PC-9 (cell line): Measurements from ENCODE around the gene ADAM8. TPM values are rescaled to one million over a fixed set of nuclear protein-coding genes. Genes with fewer than 3 reads are reported as not detected.

Source experiments
- BruUV-seq: library from RNA; stranded (reverse); fragments of 400-500 nt; replicated peaks from 2 replicates; lab custom pipeline; 2021; lab: Mats Ljungman, UMichigan
- CTCF ChIA-PET: fragments of 300-600 bp; sonication (Branson Sonifier 250); formaldehyde crosslinking; loops from one replicate; lab custom pipeline; 2022; ENCODE audit warnings: antibody characterized with exemption; lab: Charles Lee
- POLR2A ChIA-PET: fragments of 300-600 bp; sonication (Branson Sonifier 250); formaldehyde crosslinking; loops from one replicate; lab custom pipeline; 2022; ENCODE audit warnings: antibody characterized with exemption; ENCODE audit not compliant: unreplicated experiment; lab: Charles Lee
- DNase-seq, 2 experiments: peaks; one replicate each; pipeline versions ENCODE4 v3.0.0 to v3.0.0-alpha.2; 2015 to 2022; ENCODE audit warnings: mixed read lengths in 1 of 2
- H2AFZ ChIP-seq: fragments of 200-600 bp; sonication (generic); 2 replicates; pipeline ENCODE4 v1.8.1; 2017; ENCODE audit warnings: antibody characterized with exemption
- H3F3A ChIP-seq: fragments of 200-600 bp; sonication (generic); 2 replicates; pipeline ENCODE4 v1.8.1; 2017; ENCODE audit warnings: antibody characterized with exemption, mild to moderate bottlenecking, low read depth; ENCODE audit not compliant: insufficient read depth
- H3K27ac ChIP-seq: fragments of 200-600 bp; sonication (generic); 2 replicates; pipeline ENCODE4 v1.6.1; 2016; ENCODE audit warnings: mixed run types
- H3K27me3 ChIP-seq: fragments of 200-600 bp; sonication (generic); 2 replicates; pipeline ENCODE4 v1.6.1; 2016; ENCODE audit warnings: low read depth, mixed run types; ENCODE audit not compliant: insufficient read depth
- H3K36me3 ChIP-seq: fragments of 200-600 bp; sonication (generic); 2 replicates; pipeline ENCODE4 v1.6.1; 2016; ENCODE audit warnings: low read depth, mixed run types
- H3K4me1 ChIP-seq: fragments of 200-600 bp; sonication (generic); replicated peaks from 2 replicates; pipeline ENCODE4 v1.6.1; 2016; ENCODE audit warnings: mixed run types; ENCODE audit not compliant: insufficient read depth
- H3K4me2 ChIP-seq: fragments of 200-600 bp; sonication (generic); 2 replicates; pipeline ENCODE4 v1.6.1; 2017; ENCODE audit warnings: mixed run types
- H3K4me3 ChIP-seq: fragments of 200-600 bp; sonication (generic); 2 replicates; pipeline ENCODE4 v1.6.1; 2016; ENCODE audit warnings: mixed run types
- H3K79me2 ChIP-seq: fragments of 200-600 bp; sonication (generic); 2 replicates; pipeline ENCODE4 v1.6.1; 2017; ENCODE audit warnings: low read depth, mixed run types
- H3K9me2 ChIP-seq: fragments of 200-600 bp; sonication (generic); 2 replicates; pipeline ENCODE4 v1.8.1; 2017; ENCODE audit warnings: mild to moderate bottlenecking; ENCODE audit not compliant: insufficient read depth
- H3K9me3 ChIP-seq: fragments of 200-600 bp; sonication (generic); 2 replicates; pipeline ENCODE4 v1.8.1; 2016; ENCODE audit warnings: low read depth; ENCODE audit not compliant: insufficient read depth
- H4K20me1 ChIP-seq: fragments of 200-600 bp; sonication (generic); 2 replicates; pipeline ENCODE4 v1.8.1; 2017; ENCODE audit not compliant: insufficient read depth
- EZH2 ChIP-seq: fragments of 200-600 bp; sonication (generic); IDR thresholded peaks from 2 replicates; pipeline ENCODE4 v1.8.0; 2017; ENCODE audit warnings: antibody characterized with exemption, low read depth
- intact Hi-C: fragments of 100-400 bp; cut with micrococcal nuclease; formaldehyde crosslinking; loops from one replicate; pipeline ENCODE4 v1.10.0; 2022; ENCODE audit not compliant: unreplicated experiment
- total RNA-seq: library from RNA; stranded (reverse); gene quantifications from 2 replicates; pipeline ENCODE4 v1.2.3, GENCODE V29; 2021
- TF ChIP-seq, protein P1 (sequence below): fragments of 200-600 bp; sonication (generic); conservative IDR thresholded peaks from 2 replicates; pipeline ENCODE4 v1.6.1; 2017; ENCODE audit warnings: mixed run types, antibody characterized with exemption, mild to moderate bottlenecking, moderate library complexity

Gene ADAM8
- total RNA-seq, 1 experiment from 2014 or later: 18.3 TPM

DNA sequence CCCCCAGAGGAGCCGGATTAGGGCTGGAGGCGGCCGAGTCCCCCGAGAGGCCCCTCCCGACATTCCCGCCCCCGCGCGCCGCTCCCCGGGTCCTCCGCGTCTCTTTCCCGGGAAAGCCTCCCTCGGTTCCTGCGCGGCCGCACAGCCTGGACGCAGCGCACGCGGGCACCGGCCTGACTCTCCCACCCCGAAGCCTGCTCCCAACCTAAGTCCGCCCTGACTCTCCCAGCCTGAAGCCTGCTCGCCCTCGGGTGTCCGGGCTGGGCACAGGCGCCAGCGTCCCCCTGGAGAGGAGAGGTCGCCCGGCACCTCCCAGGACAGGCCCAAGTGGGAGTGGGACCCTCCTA is 39.5 kb downstream of the ADAM8 start:
- BruUV-seq: no TSS peak
- Histone ChIP-seq H3K4me2 (no peak overlapping the region), H3K9me2 (no peaks in the 10 kb centered on the region), H3K9me3 (no peaks in the 10 kb centered on the region), H4K20me1 (no peaks in the 10 kb centered on the region), H2AFZ (no peak overlapping the region), H3K36me3 (no peaks in the 10 kb centered on the region), H3K4me3 (no peak overlapping the region), H3K27ac (no peak overlapping the region), H3K27me3 (peaks cover 11% of the 10 kb centered on the region), H3K4me1 (no peaks in the 10 kb centered on the region), H3F3A (no peaks in the 10 kb centered on the region), H3K79me2 (no peaks in the 10 kb centered on the region)
- DNase-seq: no peak
- CTCF ChIA-PET: no interaction called here
- POLR2A ChIA-PET: no interaction called here
- TF ChIP-seq, protein P1, sequence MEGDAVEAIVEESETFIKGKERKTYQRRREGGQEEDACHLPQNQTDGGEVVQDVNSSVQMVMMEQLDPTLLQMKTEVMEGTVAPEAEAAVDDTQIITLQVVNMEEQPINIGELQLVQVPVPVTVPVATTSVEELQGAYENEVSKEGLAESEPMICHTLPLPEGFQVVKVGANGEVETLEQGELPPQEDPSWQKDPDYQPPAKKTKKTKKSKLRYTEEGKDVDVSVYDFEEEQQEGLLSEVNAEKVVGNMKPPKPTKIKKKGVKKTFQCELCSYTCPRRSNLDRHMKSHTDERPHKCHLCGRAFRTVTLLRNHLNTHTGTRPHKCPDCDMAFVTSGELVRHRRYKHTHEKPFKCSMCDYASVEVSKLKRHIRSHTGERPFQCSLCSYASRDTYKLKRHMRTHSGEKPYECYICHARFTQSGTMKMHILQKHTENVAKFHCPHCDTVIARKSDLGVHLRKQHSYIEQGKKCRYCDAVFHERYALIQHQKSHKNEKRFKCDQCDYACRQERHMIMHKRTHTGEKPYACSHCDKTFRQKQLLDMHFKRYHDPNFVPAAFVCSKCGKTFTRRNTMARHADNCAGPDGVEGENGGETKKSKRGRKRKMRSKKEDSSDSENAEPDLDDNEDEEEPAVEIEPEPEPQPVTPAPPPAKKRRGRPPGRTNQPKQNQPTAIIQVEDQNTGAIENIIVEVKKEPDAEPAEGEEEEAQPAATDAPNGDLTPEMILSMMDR: no peak
- TF ChIP-seq EZH2: no peak
- intact Hi-C loops: no loop called here

DNA sequence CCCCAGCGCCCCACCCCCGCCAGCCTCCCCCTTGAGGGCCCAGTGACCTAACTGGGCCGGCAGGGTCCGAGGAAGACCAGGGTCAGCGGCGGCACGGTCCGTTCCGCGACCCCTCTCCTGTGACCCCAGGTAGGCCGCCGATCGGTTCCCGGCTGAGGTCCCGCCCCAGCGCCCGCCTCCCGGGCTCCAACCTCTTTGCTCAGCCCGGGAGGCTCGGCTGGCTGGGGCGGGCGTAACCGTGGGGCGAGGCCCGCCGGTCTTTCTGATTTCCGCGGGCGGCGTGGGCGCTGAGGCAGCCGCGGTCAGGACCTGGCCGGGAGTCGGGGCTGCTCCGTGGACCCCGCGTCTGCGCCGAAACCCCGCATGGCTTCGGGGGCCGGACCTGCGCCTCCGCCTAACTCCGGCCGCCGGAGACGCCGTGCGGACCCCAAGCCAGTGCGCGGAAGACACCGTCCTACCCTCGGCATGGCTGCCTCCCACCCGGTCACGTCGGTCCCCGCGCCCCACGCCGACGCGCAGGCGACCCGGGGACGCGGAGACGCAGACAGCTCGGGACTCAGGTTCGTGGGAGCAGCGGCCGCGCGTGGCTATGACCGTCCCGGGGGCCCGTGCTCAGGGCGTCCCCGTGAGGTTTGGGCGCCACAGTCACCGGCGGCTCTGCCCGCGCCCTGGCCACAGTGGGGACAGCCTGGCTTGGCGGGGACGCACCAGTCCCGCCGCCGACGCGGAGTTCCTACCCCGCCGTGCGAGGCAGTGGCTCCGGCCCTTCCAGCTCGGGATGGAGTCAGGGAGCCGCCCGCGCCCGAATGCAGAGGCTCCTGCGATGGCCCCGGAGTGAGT is 40.0 kb downstream of the ADAM8 start:
- H3K27ac ChIP-seq: no peak overlapping the region
- no peak overlapping the region for H2AFZ ChIP-seq
- no peaks in the 10 kb centered on the region for H3K9me3 ChIP-seq
- ChIA-PET CTCF (no interaction called here), POLR2A (no interaction called here)
- DNase-seq: no peak
- no peaks in the 10 kb centered on the region for H3K79me2 ChIP-seq
- no peak overlapping the region for H3K4me2 ChIP-seq
- TF ChIP-seq EZH2: no peak
- TF ChIP-seq, protein P1: no peak
- peaks cover 11% of the 10 kb centered on the region for H3K27me3 ChIP-seq
- H3K9me2 ChIP-seq: no peaks in the 10 kb centered on the region
- BruUV-seq: no TSS peak
- intact Hi-C loops: no loop called here
- H3K4me3 ChIP-seq: no peak overlapping the region
- H3K4me1 ChIP-seq: no peaks in the 10 kb centered on the region
- no peaks in the 10 kb centered on the region for H4K20me1 ChIP-seq
- no peaks in the 10 kb centered on the region for H3F3A ChIP-seq
- no peaks in the 10 kb centered on the region for H3K36me3 ChIP-seq

DNA sequence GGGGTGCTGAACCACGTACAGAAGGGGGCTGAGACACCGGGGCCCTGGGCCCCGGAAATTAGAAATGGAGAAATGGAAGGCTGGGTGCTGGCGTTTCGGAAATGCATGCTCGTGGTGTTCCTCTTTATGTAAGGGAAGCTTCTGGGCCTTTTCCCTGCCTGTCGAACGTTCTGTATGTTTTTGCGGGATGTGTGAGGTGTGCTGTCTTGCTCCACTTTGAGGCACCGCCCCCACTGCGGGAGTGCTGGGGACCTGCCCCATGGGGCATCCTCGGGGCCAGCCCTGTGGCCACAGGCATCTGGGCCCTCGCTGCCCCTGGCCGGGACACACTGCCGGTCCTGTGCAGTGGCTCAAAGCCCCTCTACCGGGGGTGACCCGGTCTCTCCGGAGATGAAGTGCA is 40.7 kb downstream of the ADAM8 start:
- H3K36me3 ChIP-seq: no peaks in the 10 kb centered on the region
- no peaks in the 10 kb centered on the region for H3K9me2 ChIP-seq
- no peaks in the 10 kb centered on the region for H3K4me1 ChIP-seq
- DNase-seq: no peak
- intact Hi-C loops: no loop called here
- no peaks in the 10 kb centered on the region for H3K9me3 ChIP-seq
- H2AFZ ChIP-seq: no peak overlapping the region
- peaks cover 11% of the 10 kb centered on the region for H3K27me3 ChIP-seq
- no peaks in the 10 kb centered on the region for H3F3A ChIP-seq
- TF ChIP-seq EZH2: no peak
- TF ChIP-seq, protein P1: no peak
- BruUV-seq: no TSS peak
- ChIA-PET CTCF (no interaction called here), POLR2A (no interaction called here)
- H3K79me2 ChIP-seq: no peaks in the 10 kb centered on the region
- H3K4me3 ChIP-seq: no peak overlapping the region
- H3K27ac ChIP-seq: no peak overlapping the region
- no peak overlapping the region for H3K4me2 ChIP-seq
- H4K20me1 ChIP-seq: no peaks in the 10 kb centered on the region
